HepG2 (cell line): ENCODE measurements around the gene SMIM36. TPM values are rescaled to one million over a fixed set of nuclear protein-coding genes. Genes with fewer than 3 reads are reported as not detected.
A peak's percentile ranks its signal among the peaks of the same experiment; 100 is the strongest.

ENCODE experiments used
- AGO2 ChIP-seq: fragments of 200-400 bp; formaldehyde crosslinking; optimal IDR thresholded peaks from 2 replicates; pipeline ENCODE3; 2017; ENCODE audit warnings: mild to moderate bottlenecking, low read depth, low read length, moderate library complexity
- ARID5B ChIP-seq: IDR thresholded peaks from 2 replicates; pipeline ENCODE4 v1.4.0; 2020; ENCODE audit warnings: mild to moderate bottlenecking, missing genetic modification reagents
- CEBPZ ChIP-seq: IDR thresholded peaks from 2 replicates; pipeline ENCODE4 v1.6.1; 2012; ENCODE audit warnings: low read length, improper control_type of control experiment
- EP300 ChIP-seq, 3 experiments: sonication (generic) in 1 of 3; formaldehyde crosslinking in 1 of 3; IDR thresholded peaks; 2 replicates each; pipeline versions ENCODE4 v1.5.1 to v1.6.1; 2011 to 2020; ENCODE audit warnings: low read depth in 2 of 3, low read length in 2 of 3, borderline replicate concordance in 1 of 3, improper control_type of control experiment in 1 of 3, mild to moderate bottlenecking in 1 of 3, missing genetic modification reagents in 1 of 3, moderate library complexity in 1 of 3
- GATAD2A ChIP-seq: IDR thresholded peaks from 2 replicates; pipeline ENCODE4 v1.6.1; 2016
- MEIS2 ChIP-seq: sonication (generic); formaldehyde crosslinking; IDR thresholded peaks from 2 replicates; pipeline ENCODE4 v1.9.0; 2021; ENCODE audit warnings: mild to moderate bottlenecking, missing genetic modification reagents
- NKX3-1 ChIP-seq: sonication (generic); formaldehyde crosslinking; IDR thresholded peaks from 2 replicates; pipeline ENCODE4 v1.5.0; 2020; ENCODE audit warnings: missing genetic modification reagents
- POLR2A ChIP-seq, 2 experiments: IDR thresholded peaks; 2 replicates each; pipeline ENCODE4 v1.6.1; 2011; ENCODE audit warnings: low read depth in 2 of 2, low read length in 2 of 2, mild to moderate bottlenecking in 1 of 2, moderate library complexity in 1 of 2; ENCODE audit not compliant: insufficient read depth in 1 of 2
- RBFOX2 ChIP-seq: fragments of 200-400 bp; formaldehyde crosslinking; IDR thresholded peaks from 2 replicates; pipeline ENCODE4 v1.6.1; 2017; ENCODE audit warnings: low read depth, mild to moderate bottlenecking, low read length
- TFDP1 ChIP-seq: IDR thresholded peaks from 2 replicates; pipeline ENCODE4 v1.6.1; 2016; ENCODE audit warnings: missing compliant biosample characterization, missing genetic modification reagents, borderline replicate concordance
- THAP7 ChIP-seq: sonication (generic); formaldehyde crosslinking; IDR thresholded peaks from 2 replicates; pipeline ENCODE4 v1.8.1; 2023; ENCODE audit warnings: mild to moderate bottlenecking, missing genetic modification reagents
- ZBTB7B ChIP-seq: sonication (generic); formaldehyde crosslinking; IDR thresholded peaks from 2 replicates; pipeline ENCODE4 v1.4.0; 2020; ENCODE audit warnings: missing genetic modification reagents
- ZFY ChIP-seq: sonication (generic); formaldehyde crosslinking; IDR thresholded peaks from 2 replicates; pipeline ENCODE4 v1.4.0; 2020; ENCODE audit warnings: missing genetic modification reagents
- ZNF124 ChIP-seq: sonication (generic); formaldehyde crosslinking; IDR thresholded peaks from 2 replicates; pipeline ENCODE4 v1.4.0; 2020; ENCODE audit warnings: missing genetic modification reagents
- ZNF501 ChIP-seq: sonication (generic); formaldehyde crosslinking; IDR thresholded peaks from 2 replicates; pipeline ENCODE4 v1.5.1; 2020; ENCODE audit warnings: mild to moderate bottlenecking, moderate library complexity, missing genetic modification reagents
- ZNF513 ChIP-seq: sonication (generic); formaldehyde crosslinking; conservative IDR thresholded peaks from 2 replicates; pipeline ENCODE4 v1.5.0; 2020; ENCODE audit warnings: missing genetic modification reagents
- ZNF605 ChIP-seq: sonication (generic); formaldehyde crosslinking; IDR thresholded peaks from 2 replicates; pipeline ENCODE4 v1.8.0; 2022; ENCODE audit warnings: mild to moderate bottlenecking, missing genetic modification reagents
- polyA plus RNA-seq, 8 experiments: library from polyadenylated mRNA; depleted of rRNA in 3 of 8; stranded (reverse) in 7 of 8; unstranded in 1 of 8; fragments of >200 nt; fragmentation: Illumina TruSeq in 4 of 8; extraction: Trizol in 4 of 8; gene quantifications; 2 replicates each; pipeline versions ENCODE4 v1.2.1 to v1.2.3, GENCODE V29; 2011 to 2016; ENCODE audit warnings: low read depth in 4 of 8, missing spikeins in 1 of 8, mixed read lengths in 1 of 8; ENCODE audit not compliant: insufficient read depth in 1 of 8
- total RNA-seq, 5 experiments: library from RNA; depleted of rRNA; stranded (reverse); fragments of >200 nt; fragmentation: Illumina TruSeq; extraction: Trizol; gene quantifications; 2 replicates each; pipeline ENCODE4 v1.2.3, GENCODE V29; 2016; ENCODE audit warnings: low read depth in 1 of 5

Gene SMIM36
- total and polyA plus RNA-seq, 2 of the 13 experiments (the other 11 are each of a cell fraction or from before 2014, with no cell fraction given), result not detected

GRCh38 chr17:55417411-55418268 is 93.6 kb downstream of the SMIM36 start (continued):
- TF ChIP-seq NKX3-1 (CRISPR knock-in tag) (no peak), ZNF124 (CRISPR knock-in tag) (no peak), TFDP1 (CRISPR knock-in tag) (0 out of 2 replicates have a peak, but pooled peaks have one; percentile 10), CEBPZ (no peak), ZNF513 (CRISPR knock-in tag) (no peak), THAP7 (CRISPR knock-in tag) (0 out of 2 replicates have a peak, but pooled peaks have one; percentile 18), ARID5B (CRISPR knock-in tag) (peak; percentile 23; the same call in 1 of the 2 replicates), ZNF605 (CRISPR knock-in tag) (0 out of 2 replicates have a peak, but pooled peaks have one; percentile 45), RBFOX2 (peak; percentile 61), ZBTB7B (no peak), ZFY (CRISPR knock-in tag) (peak; percentile 38; the same call in 1 of the 2 replicates), GATAD2A (CRISPR knock-in tag) (peak; percentile 0; the same call in 1 of the 2 replicates), MEIS2 (CRISPR knock-in tag) (no peak), ZNF501 (peak; percentile 37; the same call in 1 of the 2 replicates), POLR2A (IDR thresholded peaks at IDR 0.05; ENCODE audit: insufficient read depth in 1 of 2, low read depth in 2 of 2, low read length in 2 of 2) (peak in 1 of 2 experiments; percentile 24; a peak in 3 of 4 replicates), AGO2 (peak; percentile 51), EP300 (IDR thresholded peaks at IDR 0.05; ENCODE audit: low read depth in 2 of 2, low read length in 2 of 2) (no peak), EP300 (CRISPR knock-in tag; IDR thresholded peaks at IDR 0.05; ENCODE audit: borderline replicate concordance) (no peak)
